ENCODE results near the gene SPINK8.
A peak's percentile ranks its signal among the peaks of the same experiment; 100 is the strongest.
"Not testable (repeated sequence)": the region's sequence is repeated elsewhere in the genome, so short reads cannot be mapped to it uniquely, and the experiment has no call there.

Gene SPINK8

DNA sequence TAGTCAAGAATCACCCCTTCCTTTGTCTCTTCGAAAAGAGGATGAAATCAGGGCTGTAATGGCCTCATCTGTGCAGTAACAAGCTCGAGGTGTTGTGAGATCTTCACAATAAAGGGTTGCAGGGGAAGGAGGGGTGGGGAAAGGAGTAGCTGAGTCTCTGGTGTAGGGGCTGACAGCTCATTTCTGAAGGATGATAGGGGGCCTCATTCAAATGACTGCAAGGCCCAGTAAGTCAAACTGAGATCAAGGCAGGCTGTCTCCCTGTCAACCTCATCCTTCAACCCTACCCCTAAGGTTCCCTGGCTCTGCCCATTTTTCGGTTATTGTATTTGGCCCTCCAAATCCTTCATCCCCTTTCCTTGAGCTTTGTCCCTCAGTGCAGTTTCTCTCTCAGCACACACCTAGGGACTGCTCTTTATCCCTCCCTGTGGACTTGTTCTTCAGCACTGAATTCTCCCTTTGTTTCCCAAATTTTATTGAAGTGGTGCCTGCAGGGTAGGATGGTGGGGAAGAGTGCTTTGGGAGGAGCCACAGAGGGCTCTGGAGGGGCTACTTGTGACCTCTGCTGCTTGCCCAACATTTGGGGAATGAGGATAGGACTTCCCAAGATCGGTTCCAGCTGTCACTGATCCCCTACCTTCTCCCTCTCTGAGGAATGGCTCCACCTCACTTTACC lies 54.4 kb downstream of the SPINK8 start:
- no peak for DNase-seq (ENCODE audit: low read depth, low spot score)

DNA sequence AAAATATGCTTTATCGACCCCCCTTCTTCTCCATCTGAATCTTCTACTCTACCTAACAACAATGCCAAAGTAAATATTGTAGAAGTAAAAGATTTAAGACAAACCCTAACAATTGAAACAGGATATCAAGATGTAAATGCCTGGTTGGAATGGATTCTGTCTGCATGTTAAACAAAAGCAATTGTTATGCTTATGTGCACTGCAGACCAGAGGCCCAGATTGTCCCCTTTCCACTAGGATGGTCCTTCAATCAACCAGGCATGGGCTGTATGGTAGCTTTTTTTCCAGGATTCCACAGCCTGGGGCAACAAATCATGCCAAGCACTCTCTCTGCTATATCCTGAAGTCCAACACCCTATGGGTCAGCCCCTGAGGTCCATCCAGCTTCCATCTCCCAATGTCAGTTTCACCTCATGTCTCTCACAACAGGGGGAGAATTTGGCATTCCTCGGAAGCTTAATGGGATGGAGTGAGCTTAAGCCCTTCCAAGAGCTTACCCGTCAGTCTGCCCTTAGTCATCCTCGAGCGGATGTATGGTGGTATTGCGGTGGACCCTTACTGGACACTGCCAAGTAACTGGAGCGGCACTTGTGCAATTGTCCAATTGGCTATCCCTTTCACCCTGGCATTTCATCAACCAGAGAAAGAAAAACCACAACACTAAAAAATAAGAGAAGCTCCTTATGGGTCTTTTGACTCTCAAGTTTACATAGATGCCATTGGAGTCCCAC lies 56.4 kb downstream of the SPINK8 start:
- DNase-seq (ENCODE audit: low read depth, low spot score), result no peak

DNA sequence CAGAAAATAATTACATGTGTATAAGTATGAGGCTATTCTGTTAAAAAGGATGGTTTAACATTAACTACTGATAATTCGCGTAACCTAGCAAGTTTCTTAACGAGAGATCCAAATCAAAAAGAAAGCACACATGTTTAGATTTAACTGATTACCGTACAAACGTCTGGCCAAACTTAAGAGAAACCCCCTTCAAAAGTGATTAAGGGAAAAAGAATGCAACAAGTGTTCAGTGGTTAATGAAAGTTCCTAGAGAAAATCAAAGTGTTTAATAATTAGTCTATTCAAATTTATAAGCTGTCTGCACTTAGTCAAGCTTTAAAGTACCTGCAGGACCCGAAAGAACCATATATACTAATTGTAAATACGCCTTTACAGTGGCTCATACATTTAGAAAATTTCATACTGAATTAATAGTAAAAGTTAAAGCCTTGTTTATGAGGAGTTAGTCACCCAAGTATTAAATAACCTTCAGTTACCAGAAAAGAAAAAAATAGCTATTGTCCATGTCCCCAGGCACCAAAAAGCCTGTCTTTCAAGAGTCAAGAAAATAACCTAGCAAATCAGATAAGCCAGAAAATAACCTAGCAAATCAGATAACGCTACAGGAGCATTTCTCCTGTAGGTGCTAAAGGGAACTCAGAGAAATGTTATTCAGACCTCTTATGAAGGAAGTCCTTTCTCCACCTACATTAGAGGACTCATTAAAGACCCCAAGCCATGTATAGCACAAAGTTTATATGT lies 58.0 kb downstream of the SPINK8 start:
- no peak for DNase-seq (ENCODE audit: low read depth, low spot score)

DNA sequence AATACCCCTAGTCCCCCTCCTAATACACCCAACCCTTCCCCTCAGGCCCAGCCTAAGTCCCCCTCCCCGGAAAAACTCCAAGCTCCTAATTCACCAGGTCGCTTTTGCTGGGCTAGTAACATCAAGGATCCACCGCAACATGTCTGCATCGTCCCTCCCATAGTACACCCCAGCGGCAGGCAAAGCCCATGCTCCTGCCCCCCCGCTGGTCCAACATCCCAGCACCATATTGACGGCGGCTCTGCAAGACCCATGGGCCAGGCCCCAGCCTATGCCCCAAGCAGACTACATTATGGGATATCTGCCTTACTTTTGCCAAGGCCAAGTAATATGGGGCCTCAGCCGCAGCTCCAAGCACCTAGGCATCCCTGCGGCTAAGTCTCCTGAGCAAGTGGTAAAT lies 59.0 kb downstream of the SPINK8 start:
- DNase-seq (ENCODE audit: low read depth, low spot score), result no peak

DNA sequence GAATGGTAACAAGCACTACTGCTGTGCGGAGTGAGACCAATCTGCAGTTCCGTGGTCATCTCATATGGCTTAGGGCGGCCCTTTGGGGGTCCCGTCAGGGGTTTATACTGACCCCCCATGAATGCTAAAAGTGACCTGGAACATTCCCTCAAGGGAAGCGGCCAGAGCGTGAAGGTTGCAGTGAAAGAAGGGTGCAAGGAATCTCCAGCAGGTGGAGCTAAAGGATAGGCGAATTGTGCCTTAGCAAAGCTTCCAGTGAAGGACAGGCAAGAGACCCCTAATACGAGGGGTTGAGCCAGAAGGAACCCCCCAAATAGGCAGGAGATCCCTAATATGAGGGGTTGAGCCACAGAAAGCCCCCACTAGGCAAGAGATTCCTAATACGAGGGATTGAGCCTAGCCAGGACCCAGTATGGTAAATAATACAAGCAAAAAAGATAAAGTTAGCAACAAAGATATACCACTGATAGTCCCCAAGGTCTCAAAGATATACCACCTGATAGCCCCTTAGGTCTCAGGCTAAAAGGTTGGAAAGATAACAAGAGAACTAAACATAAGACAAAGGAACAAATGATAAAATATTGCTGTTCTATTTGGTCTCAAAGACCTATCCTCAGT lies 59.8 kb downstream of the SPINK8 start:
- DNase-seq (ENCODE audit: low read depth, low spot score), result peak; percentile 13

DNA sequence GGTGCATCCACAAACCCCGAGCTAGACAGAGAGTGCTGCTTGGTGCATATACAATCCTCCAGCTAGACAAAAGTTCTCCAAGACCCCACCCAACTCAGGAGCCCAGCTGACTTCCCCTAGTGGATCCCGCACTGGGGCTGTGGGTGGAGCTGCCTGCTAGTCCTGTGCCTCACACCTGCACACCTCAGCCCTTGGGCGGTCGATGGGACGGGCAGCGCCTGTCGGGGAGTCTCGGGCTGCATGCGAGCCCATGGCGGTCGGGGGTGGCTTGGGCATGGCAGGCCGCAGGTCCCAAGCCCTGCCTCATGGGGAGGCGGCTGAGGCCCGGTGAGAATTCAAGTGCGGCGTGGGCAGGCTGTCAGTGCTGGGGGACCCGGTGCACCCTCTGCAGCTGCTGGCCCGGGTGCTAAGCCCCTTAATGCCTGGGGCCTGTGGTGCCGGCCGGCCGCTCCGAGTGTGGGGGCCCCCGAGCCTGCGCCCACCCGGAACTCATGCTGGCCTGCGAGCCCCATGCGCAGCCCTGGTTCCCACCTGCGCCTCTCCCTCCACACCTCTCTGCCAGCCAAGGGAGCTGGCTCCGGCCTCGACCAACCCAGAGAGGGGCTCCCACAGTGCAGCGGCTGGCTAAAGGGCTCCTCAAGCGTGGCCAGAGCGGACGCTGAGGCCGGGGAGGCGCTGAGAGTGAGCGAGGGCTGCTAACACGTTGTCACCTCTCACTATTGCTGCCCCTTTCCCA lies 61.5 kb downstream of the SPINK8 start:
- DNase-seq (ENCODE audit: low read depth, low spot score), result no peak

DNA sequence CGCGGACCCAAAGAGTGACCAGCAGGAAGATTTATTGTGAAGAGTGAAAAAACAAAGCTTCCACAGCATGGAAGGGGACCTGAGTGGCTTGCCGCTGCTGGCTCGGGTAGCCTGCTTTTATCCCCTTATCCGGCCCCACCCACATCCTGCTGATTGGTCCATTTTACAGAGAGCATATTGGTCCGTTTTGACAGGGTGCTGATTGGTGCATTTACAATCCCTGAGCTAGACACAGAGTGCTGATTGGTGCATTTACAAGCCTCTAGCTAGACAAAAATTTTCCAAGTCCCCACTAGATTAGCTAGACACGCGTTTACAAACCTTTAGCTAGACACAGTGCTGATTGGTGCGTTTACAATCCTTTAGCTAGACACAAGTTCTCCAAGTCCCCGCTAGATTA lies 62.2 kb downstream of the SPINK8 start:
- not testable (repeated sequence) for DNase-seq (ENCODE audit: low read depth, low spot score)

DNA sequence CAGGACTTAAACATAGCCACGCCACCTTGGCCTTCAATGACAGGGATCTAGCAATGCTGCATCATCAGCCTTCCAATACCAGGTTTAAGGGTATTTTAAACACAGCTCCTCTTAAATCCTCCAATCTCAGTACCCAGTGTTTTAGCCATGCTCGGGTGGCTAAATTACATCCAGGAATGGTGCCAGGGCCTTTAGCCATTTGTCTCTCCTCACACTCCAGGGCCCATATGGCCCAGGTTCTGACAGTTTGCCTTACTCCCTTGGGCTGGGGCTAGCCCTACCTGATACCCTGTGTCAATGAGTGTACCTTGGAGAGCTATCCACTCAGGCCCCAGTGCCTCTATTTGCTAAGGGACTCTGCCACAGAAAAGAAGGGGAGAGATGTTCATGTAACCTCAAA lies 63.2 kb downstream of the SPINK8 start:
- DNase-seq (ENCODE audit: low read depth, low spot score), result no peak

DNA sequence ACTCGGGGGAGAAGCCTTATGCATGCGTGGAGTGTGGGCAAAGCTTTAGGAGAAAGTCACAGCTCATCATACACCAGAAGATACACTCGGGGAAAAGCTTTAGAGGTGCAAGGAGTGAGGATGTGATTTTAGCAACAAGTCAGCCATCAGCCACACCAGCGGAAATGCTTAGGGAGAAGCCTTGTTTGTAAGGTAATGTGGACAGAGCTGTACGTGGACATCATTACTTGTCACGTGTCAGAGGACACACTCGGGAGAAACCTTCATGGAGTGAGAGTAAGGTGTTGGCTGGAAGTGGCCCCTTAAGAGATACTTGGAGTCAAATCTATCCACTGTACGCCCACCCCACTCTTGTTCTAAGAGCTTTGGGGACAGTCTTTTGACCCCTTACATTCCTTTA lies 63.9 kb downstream of the SPINK8 start:
- DNase-seq (ENCODE audit: low read depth, low spot score), result no peak

DNA sequence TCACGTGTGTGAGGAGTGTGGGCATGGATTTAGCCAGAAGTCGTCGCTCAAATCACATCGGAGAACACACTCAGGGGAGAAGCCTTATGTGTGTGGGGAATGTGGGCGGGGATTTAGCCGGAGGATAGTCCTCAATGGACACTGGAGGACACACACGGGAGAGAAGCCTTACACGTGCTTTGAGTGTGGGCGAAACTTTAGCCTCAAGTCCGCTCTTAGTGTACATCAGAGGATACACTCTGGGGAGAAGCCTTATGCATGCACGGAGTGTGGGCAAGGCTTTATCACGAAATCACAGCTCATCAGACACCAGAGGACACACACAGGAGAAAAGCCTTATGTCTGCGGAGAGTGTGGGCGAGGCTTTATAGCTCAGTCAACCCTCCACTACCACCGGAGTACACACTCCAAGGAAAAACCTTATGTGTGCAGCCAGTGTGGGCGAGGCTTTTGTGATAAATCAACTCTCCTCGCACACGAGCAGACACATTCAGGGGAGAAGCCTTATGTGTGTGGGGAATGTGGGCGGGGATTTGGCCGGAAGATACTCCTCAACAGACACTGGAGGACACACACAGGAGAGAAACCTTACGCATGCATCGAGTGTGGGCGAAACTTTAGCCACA lies 64.4 kb downstream of the SPINK8 start:
- no peak for DNase-seq (ENCODE audit: low read depth, low spot score)

DNA sequence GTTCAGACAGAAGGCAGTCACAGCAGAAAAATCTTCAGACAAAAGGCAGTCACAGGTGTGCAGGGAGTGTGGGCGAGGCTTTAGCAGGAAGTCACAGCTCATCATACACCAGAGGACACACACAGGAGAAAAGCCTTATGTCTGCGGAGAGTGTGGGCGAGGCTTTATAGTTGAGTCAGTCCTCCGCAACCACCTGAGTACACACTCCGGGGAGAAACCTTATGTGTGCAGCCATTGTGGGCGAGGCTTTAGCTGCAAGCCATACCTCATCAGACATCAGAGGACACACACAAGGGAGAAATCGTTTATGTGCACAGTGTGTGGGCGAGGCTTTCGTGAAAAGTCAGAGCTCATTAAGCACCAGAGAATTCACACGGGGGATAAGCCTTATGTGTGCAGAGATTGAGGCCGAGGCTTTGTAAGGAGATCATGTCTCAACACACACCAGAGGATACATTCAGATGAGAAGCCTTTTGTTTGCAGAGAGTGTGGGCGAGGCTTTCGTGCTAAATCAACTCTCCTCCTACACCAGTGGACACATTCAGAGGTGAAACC lies 65.0 kb downstream of the SPINK8 start:
- DNase-seq (ENCODE audit: low read depth, low spot score), result no peak

DNA sequence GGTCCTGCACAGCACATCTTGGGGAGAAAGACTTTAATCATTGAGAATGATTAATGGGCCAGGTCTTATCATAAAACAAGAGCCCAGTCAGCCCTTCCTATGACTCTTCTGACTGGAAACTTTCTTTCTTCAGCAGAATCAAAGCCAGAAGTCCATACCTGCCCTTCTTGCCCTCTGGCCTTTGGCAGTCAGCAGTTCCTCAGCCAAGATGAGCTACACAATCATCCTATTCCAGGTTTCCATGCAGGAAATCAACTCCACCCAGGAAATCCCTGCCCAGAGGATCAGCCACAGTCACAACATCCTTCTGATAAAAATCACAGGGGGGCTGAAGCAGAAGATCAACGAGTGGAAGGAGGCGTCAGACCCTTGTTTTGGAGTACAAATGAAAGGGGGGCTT lies 65.7 kb downstream of the SPINK8 start:
- DNase-seq (ENCODE audit: low read depth, low spot score), result no peak

DNA sequence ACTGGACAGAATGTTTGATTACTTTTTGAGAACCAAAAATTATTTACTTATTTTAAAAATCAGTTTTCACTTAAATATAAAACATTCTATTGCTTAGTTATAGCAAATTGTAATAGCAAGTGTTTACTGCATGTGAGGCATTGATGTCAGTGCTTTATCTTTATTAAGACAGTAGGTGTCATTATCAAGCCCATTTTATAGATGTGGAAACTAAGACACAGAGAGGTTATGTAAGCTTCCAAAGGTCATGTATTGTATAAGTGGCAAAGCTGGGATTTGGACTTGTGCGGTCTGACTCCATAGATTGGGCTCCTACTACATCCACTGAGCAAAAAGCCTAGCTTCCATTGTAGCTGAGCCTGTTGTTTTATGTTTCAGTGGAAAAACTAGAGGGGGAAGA lies 74.9 kb downstream of the SPINK8 start:
- no peak for DNase-seq (ENCODE audit: low read depth, low spot score)

All from smooth muscle cell of the brain vasculature (primary cell).